HG02798 (cell line): Measurements from ENCODE around the gene BBS9.

Source experiments
- ATAC-seq: cut with Tn5 transposase; IDR thresholded peaks from one replicate; pipeline ENCODE4 v1.9.1; 2021; ENCODE audit warnings: mild to moderate bottlenecking; ENCODE audit not compliant: unreplicated experiment, poor library complexity

The BBS9 gene

GRCh38 chr7:33578881-33579672 is 449.7 kb downstream of the BBS9 start:
- no peak for ATAC-seq

GRCh38 chr7:33579673-33579960 is 450.3 kb downstream of the BBS9 start:
- ATAC-seq, result no peak

DNA sequence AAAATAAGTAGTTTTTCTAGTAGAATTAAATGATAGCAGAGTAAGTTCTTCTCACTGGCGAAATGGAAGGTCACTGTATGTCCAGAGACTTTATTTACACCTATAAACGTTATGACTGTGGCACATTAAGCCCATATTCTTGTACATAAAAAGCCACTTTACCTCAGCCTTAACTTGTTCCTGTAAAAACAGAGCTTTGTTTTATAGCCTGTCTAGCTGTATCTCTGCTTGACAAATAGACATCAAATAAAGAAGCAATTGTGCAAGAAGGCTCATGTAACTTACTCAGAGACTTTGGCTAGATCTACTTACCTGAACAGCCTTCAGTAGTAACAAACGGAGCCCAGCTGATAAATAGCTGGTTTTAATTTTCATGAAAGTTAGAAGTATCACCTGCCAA is 451.9 kb downstream of the BBS9 start:
- ATAC-seq, result no peak

- no peak for ATAC-seq
These were observed 452.7 kb downstream of the BBS9 start for GRCh38 chr7:33582104-33582503.

GRCh38 chr7:33582533-33582932 is 453.2 kb downstream of the BBS9 start:
- ATAC-seq, result no peak

- no peak for ATAC-seq
These were observed 460.5 kb downstream of the BBS9 start for GRCh38 chr7:33589911-33590310.

GRCh38 chr7:33590916-33591315 is 461.6 kb downstream of the BBS9 start:
- no peak for ATAC-seq

DNA sequence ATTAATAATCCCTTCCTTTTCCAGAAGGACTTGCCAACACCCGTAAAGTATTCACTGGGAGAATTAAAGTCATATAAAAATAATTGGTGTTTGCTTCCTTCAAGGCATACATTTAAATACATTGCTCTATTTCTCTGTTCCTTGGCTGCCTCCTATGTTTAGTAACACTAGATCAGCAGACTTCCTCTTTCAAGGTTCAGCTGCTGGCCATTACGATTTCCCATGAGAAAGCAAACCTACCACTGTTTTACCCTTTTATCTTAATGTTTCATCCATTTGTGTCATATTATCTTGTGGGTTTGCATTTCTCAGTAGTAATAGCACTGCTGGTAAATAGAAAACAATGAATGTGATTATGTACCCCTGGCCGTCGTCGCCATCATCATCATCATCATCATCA is 462.1 kb downstream of the BBS9 start:
- ATAC-seq, result no peak

- no peak for ATAC-seq
These were observed 463.4 kb downstream of the BBS9 start for GRCh38 chr7:33592718-33593117.

DNA sequence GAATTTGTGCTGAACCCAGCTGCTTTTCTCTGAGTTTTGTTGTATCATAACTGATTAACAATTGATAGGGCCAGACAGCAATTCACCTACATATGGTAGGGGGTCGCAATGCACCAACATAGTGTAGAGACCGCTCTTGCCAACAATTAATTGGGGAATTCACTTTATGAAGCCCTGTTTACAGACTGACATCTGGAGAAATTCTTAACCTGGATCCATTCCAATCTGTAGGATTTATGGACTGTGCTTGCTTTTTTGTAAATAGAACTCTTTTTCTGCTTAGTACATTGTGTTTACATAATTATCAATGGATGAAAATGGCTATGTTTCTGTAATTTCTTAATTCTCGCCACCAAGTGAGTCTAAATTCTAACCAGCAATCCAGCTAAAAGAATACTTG is 464.2 kb downstream of the BBS9 start:
- ATAC-seq, result no peak

- ATAC-seq, result no peak
These were observed 467.3 kb downstream of the BBS9 start for GRCh38 chr7:33596686-33597085.

DNA sequence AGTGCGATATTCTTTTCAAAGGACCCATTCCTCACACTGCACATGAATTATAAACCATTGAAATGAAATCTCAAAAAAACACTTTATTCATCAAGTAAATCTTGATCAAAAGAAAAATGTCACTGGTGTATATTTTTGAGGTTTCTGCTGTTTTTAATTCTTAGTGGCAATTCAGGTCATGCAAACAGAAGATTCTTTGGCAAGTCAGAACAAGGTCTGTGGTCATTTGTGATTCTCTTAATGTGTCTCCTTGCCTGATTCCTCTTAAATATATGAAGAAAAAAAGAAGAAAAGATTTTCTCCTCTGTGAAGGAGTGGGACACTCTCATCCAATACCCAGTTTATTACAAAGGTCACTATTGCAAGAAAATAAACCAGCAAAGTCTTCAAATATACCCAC is 467.8 kb downstream of the BBS9 start:
- ATAC-seq, result no peak

DNA sequence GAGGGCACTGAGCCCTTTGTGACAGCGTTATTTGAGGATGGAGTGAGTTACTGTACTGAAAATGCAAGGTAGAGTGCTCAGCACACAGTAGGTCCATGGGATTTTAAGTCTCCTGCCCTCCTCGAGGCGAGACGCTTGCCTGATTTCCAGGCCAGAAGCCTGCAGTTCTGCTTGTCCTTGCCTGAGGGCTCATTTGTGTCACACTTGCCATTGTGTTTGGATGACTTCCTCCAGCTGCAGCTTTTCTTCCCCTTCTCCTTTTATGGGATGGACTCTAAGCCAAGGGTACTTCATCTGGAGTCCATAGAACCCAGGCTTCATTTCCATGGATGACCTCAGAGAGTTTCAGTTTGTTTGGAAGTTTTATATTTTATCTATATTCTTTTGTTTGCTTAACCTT is 471.7 kb downstream of the BBS9 start:
- ATAC-seq, result no peak

DNA sequence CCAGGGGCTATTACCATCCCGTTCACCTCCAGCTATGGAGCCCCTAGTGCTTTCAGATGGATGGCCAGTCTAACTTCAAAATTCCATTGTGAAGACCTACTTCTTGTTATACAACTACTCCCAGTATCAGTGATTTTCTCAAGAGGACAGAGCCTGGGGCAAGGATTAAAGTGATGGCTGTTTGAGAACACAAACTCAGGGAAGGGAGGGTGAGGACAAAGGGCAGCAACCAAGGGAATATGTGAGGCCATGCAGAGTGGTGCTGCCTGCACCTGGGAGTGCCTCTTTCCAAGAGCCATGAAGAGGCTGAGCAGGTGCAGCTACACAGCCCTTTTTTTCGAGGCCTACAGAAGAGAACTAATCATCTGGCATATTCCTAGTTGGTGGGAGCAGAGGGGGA is 472.5 kb downstream of the BBS9 start:
- no peak for ATAC-seq

DNA sequence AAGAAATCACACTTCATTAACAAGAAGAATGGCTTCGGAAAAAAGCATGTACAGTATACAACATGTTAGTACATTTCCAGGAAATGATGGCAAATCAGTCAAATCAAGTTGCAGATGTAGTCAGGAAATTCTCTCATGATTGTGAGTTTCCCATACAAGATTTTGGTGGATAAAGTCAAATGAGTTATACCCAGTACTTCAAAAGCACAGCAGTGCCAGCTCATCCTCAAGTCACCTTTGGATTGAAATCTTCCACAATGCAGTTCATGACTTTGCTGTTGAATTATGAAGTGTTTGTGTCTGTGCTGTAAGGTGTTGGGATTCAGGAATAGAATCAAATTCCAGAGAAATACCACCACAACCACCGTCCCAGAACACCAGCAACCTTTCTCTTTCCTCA is 474.7 kb downstream of the BBS9 start:
- ATAC-seq, result no peak

DNA sequence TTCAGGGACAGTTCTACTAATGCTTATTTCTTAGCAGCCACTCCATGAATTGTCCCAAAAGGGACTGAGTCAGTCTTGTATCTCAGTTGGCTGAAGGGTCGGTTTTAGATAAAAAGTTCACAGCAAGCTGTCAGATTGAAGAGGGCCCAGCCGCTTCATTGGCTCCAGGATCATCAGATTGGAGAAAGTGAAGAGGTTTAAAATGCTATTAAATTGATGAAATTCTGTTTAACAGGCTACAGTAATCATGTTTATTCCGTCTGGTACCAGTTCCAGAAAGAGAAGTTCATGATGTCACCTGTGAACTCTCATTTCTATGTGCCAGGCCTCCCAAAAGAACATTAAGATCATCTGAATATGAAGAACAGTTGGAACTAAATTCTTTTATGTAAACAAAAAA is 481.6 kb downstream of the BBS9 start:
- no peak for ATAC-seq

DNA sequence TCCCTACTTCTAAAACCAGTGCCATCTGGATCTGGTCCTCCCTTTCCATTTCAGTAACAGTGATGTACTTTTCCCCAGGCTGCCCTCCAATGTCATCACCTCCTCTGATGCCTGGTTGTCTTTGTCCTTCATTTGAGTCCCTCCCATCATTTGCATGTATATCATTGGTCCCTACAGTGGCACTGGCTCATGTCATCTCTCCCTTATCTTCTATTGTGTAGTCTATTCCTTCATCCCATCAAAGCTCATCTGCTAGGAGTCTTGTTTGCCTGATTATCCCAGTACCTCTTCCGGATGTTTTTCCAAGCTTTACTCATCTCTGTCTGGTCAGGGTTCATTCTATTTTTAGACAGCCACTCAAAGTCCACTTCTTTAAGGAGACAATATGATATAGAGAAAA is 483.1 kb downstream of the BBS9 start:
- ATAC-seq, result no peak

DNA sequence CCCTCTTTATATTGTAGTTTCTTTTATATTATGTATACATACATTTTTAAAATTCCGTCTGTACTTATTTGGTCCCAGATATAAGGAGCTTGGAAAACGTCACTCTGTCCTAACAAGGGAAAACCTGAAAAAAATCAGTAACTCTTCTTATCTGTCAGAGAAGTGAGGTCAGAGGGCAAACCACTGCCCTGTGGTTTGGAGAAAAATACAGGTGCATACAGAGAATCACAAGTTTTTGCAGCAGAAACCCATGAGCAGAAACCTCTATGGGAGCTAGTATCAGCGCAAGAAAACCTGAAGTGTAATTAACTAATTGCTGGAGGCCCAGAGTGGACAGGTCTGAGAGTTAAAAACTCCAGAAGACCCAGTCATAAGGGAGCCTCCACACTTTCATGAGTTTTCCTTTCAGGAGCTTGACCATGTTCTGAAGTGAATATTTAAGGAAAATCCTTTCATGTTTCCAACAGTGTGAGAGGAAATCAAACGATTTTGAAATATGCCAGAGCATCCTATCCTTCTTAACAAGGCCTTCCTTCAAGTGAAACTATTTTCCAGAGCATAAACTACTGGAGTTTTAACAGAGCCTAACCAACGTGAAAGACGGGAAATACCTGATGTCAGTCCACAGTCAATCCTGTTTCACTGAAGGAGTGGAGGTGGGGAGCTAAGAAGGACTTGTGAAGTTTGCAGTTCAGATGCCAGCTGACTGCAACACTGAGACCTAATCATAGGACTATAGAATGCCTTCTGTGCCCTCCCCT is 485.2 kb downstream of the BBS9 start:
- ATAC-seq, result no peak

DNA sequence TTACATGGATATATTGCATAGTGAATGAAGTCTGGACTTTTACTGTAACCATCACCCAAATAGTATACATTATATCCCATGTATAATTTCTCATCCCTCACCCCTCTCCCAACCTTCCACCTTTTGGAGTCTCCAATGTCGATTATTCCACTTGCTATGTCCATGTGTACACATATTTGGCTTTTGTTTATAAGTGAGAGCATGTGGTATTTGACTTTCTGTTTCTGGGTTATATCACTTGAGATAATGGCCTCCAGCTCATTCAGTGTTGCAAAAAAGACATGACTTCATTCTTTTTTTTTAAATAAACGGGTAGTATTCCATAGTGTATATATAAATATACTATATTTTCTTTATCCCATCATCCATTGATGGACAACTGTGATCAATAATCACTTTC is 487.4 kb downstream of the BBS9 start:
- no peak for ATAC-seq

DNA sequence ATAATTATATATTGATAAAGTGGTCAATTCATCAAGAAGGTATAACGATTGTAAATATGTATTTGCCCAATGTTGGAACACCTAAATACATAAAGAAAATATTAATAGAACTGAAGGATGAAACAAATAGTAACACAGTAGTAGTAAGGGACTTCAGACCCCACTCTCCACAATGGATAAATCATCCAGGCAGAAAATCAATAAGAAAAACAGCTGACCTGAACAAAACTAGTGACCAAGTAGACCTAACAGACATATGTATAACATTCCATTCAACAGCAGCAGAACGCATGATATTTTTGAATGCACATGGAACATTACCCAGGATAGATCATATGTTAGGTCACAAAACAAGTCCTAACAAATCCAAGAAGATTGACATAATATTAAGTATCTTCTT is 489.9 kb downstream of the BBS9 start:
- ATAC-seq, result no peak

- ATAC-seq, result no peak
These were observed 493.9 kb downstream of the BBS9 start for GRCh38 chr7:33623267-33623666.

DNA sequence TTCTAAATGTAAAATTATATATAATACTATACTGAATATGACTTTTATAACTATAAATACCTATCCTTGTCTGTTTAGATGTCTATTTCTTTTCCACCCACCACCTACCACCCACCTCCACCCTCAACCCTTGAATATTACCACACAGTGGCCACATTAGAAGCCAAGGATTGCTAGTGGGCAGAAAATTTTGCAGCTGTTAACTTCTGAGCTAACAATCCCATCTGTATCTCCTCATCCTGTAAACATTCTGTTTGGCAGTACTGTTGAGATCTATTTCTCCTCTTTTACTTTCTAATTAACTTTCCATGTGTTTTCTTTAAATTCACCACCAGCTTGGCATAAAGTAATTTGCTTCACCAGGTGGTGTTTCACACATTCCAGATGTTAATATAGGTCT is 494.9 kb downstream of the BBS9 start:
- no peak for ATAC-seq
